Thymus (tissue), 11 donors: ENCODE measurements around the gene SLAMF6. TPM values are rescaled to one million over a fixed set of nuclear protein-coding genes. Genes with fewer than 3 reads are reported as not detected.
"Not testable (repeated sequence)": the region's sequence is repeated elsewhere in the genome, so short reads cannot be mapped to it uniquely, and the experiment has no call there.

Source experiments
- DNase-seq, 9 donors: peaks; one replicate each; pipeline ENCODE4 v3.0.0-alpha.2; 2013; ENCODE audit warnings: low spot score in 9 of 9, low read depth in 6 of 9, missing footprints in 1 of 9
- H3K27ac ChIP-seq, 2 donors: one replicate each; pipeline ENCODE4 v1.5.1; 2013; ENCODE audit warnings: control low read depth in 1 of 2, low read depth in 1 of 2, low read length in 1 of 2, mild to moderate bottlenecking in 1 of 2, moderate library complexity in 1 of 2
- H3K27me3 ChIP-seq, 2 donors: one replicate each; pipeline ENCODE4 v1.5.1; 2013; ENCODE audit warnings: low read length in 1 of 2; ENCODE audit not compliant: control insufficient read depth in 2 of 2, insufficient read depth in 1 of 2
- H3K36me3 ChIP-seq, 2 donors: one replicate each; pipeline ENCODE4 v1.5.1; 2013; ENCODE audit warnings: low read length in 1 of 2, mild to moderate bottlenecking in 1 of 2, moderate library complexity in 1 of 2; ENCODE audit not compliant: control insufficient read depth in 2 of 2, insufficient read depth in 2 of 2
- H3K4me1 ChIP-seq, 2 donors: one replicate each; pipeline ENCODE4 v1.5.1; 2013; ENCODE audit warnings: low read length in 2 of 2; ENCODE audit not compliant: control insufficient read depth in 2 of 2, insufficient read depth in 2 of 2
- H3K4me3 ChIP-seq, 2 donors: one replicate each; pipeline ENCODE4 v1.5.1; 2013; ENCODE audit warnings: low read length in 2 of 2, control low read depth in 1 of 2, mild to moderate bottlenecking in 1 of 2
- H3K9me3 ChIP-seq, 2 donors: one replicate each; pipeline ENCODE4 v1.5.1; 2013; ENCODE audit warnings: low read length in 1 of 2, mild to moderate bottlenecking in 1 of 2; ENCODE audit not compliant: control insufficient read depth in 2 of 2, insufficient read depth in 1 of 2
- WGBS: extraction: QIAGEN DNeasy Blood & Tissue Kit; methylation state at CpG from one replicate; pipeline ENCODE4 v1.1.7; 2013; 5-methylcytosine and 5-hydroxymethylcytosine counted together
- polyA plus RNA-seq: library from polyadenylated mRNA; stranded (reverse); fragments of 200-250 nt; gene quantifications from one replicate; pipeline ENCODE4 v1.2.3, GENCODE V29; 2013
- total RNA-seq: library from RNA; stranded (reverse); fragments of 120-200 nt; gene quantifications from one replicate; pipeline ENCODE4 v1.2.4, GENCODE V29; 2013
- donor health status: healthy.

The SLAMF6 gene
- total and polyA plus RNA-seq, 2 donors: 11.5 to 12.6 TPM

DNA sequence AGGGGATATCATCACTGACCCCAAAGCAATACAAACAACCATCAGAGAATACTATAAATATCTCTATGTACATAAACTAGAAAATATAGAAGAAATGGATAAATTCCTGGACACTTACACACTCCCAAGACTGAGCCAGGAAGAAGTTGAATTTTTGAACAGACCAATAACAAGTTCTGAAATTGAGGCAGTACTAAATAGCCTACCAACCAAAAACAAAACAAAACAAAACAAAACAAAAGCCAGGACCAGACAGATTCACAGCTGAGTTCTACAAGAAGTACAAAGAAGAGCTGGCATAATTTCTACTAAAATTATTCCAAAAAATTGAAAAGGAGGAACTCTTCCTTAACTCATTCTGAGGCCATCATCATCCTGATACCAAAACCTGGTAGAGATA, 37.8 kb upstream of the SLAMF6 start:
- peaks cover 15 to 26% of the 10 kb centered on the region in 2 donors for H3K4me1 ChIP-seq
- peaks cover 4 to 6% of the 10 kb centered on the region in 2 donors for H3K36me3 ChIP-seq
- no peak for DNase-seq
- no peak overlapping the region for H3K4me3 ChIP-seq
- H3K9me3 ChIP-seq: no peaks in the 10 kb centered on the region
- H3K27me3 ChIP-seq: no peaks in the 10 kb centered on the region
- H3K27ac ChIP-seq: no peak overlapping the region

- peak in 1 of 9 donors; percentile 56 for DNase-seq
- Histone ChIP-seq H3K4me1 (peaks cover 15 to 20% of the 10 kb centered on the region in 2 donors), H3K4me3 (no peak overlapping the region), H3K9me3 (no peaks in the 10 kb centered on the region), H3K27me3 (no peaks in the 10 kb centered on the region), H3K36me3 (peaks cover 4 to 6% of the 10 kb centered on the region in 2 donors), H3K27ac (peak overlapping the region; percentile 3 to 19)
- 83% methylated on average over 4 of the region's 4 CpGs for WGBS
Measured at GRCh38 chr1:160560045-160560705, 37.1 kb upstream of the SLAMF6 start.

DNA sequence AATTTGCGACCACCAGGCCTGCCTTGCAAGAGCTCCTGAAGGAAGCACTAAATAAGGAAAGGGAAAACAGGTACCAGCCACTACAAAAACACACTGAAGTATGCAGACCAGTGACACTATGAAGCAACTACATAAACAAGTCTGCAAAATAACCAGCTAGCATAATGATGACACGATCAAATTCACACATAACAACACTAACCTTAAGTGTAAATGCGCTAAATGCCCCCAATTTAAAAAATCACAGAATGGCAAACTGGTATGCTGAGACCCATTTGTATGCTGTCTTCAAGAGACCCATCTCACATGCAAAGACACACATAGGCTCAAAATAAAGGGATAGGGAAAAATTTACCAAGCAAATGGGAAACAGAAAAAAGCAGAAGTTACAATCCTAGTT, 36.4 kb upstream of the SLAMF6 start:
- not testable (repeated sequence) for H3K4me3 ChIP-seq, H3K9me3 ChIP-seq, DNase-seq, H3K27ac ChIP-seq, H3K27me3 ChIP-seq, H3K36me3 ChIP-seq
- H3K4me1 ChIP-seq: peaks cover 15 to 20% of the 10 kb centered on the region in 2 donors
- 96% methylated on average over 3 of the region's 3 CpGs for WGBS

DNA sequence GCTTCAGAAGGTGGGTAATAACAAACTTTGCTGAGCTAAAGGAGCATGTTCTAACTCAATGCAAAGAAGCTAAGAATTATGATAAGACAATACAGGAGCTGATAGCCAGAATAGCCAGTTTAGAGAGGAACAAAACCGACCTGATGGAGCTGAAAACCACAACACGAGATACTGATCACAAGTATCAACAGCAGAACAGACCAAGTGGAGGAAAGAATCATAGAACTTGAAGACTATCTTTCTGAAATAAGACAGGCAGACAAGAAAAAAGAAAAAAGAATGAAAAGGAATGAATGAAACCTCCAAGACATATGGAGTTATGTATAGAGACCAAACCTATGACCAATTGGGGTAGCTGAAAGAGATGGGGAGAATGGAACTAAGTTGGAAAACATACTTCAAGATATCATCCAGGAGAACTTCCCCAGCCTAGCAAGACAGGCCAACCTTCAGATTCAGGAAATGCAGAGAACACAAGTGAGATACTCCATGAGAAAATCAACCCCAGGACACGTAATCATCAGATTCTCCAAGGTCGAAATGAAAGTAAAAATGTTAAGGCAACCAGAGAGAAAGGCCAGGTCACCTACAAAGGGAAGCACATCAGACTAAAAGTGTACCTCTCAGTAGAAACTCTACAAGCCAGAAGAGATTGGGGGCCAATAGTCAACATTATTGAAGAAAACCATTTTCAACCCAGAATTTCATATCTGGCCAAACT, 35.8 kb upstream of the SLAMF6 start:
- H3K36me3 ChIP-seq: peaks cover 2 to 5% of the 10 kb centered on the region in 2 donors
- no peak overlapping the region for H3K4me3 ChIP-seq
- peak overlapping the region in 1 of 2 donors; percentile 52 for H3K27ac ChIP-seq
- no peaks in the 10 kb centered on the region for H3K9me3 ChIP-seq
- H3K27me3 ChIP-seq: no peaks in the 10 kb centered on the region
- peaks cover 15 to 20% of the 10 kb centered on the region in 2 donors for H3K4me1 ChIP-seq
- no peak for DNase-seq
- WGBS: 75% methylated on average over 4 of the region's 4 CpGs

- H3K27ac ChIP-seq: no peak overlapping the region
- WGBS: 91% methylated on average over 4 of the region's 4 CpGs
- H3K4me3 ChIP-seq: no peak overlapping the region
- H3K9me3 ChIP-seq: peaks cover 0 to 1% of the 10 kb centered on the region in 2 donors
- no peaks in the 10 kb centered on the region for H3K27me3 ChIP-seq
- DNase-seq: no peak
- peaks cover 22 to 32% of the 10 kb centered on the region in 2 donors for H3K4me1 ChIP-seq
- peaks cover 19 to 39% of the 10 kb centered on the region in 2 donors for H3K36me3 ChIP-seq
Measured at GRCh38 chr1:160553778-160554177, 30.7 kb upstream of the SLAMF6 start.

GRCh38 chr1:160552425-160552824, 29.4 kb upstream of the SLAMF6 start:
- DNase-seq: no peak
- H3K4me1 ChIP-seq: peaks cover 11 to 32% of the 10 kb centered on the region in 2 donors
- peaks cover 19 to 47% of the 10 kb centered on the region in 2 donors for H3K36me3 ChIP-seq
- peaks cover 0 to 1% of the 10 kb centered on the region in 2 donors for H3K9me3 ChIP-seq
- no peak overlapping the region for H3K4me3 ChIP-seq
- H3K27ac ChIP-seq: no peak overlapping the region
- H3K27me3 ChIP-seq: no peaks in the 10 kb centered on the region
- WGBS: 96% methylated on average over 2 of the region's 2 CpGs

GRCh38 chr1:160550572-160551034, 27.5 kb upstream of the SLAMF6 start:
- Histone ChIP-seq H3K27ac (no peak overlapping the region), H3K4me1 (peaks cover 11 to 44% of the 10 kb centered on the region in 2 donors), H3K36me3 (peaks cover 23 to 56% of the 10 kb centered on the region in 2 donors), H3K27me3 (no peaks in the 10 kb centered on the region), H3K9me3 (peaks cover 0 to 1% of the 10 kb centered on the region in 2 donors), H3K4me3 (no peak overlapping the region)
- DNase-seq: peak in 1 of 9 donors; percentile 58
- WGBS: 86% methylated on average over 6 of the region's 6 CpGs

DNA sequence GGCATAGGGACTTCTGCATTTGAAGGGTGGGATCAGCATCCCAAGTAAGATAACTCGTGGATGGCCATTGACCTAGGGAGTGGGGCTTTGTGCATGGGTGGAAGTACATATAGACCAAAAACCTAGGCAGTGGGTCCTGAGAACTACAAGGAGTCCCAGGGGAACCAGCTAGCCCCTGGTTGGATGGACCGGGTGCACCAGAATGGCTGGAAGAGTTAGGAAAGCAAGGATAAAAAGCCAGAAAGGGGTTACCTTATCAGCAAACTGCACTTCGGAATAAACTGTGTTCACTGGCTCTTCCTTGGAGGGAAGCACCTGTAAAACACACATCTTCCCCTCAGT, 26.6 kb upstream of the SLAMF6 start:
- peaks cover 0 to 1% of the 10 kb centered on the region in 2 donors for H3K9me3 ChIP-seq
- peaks cover 23 to 56% of the 10 kb centered on the region in 2 donors for H3K36me3 ChIP-seq
- 97% methylated on average over 3 of the region's 3 CpGs for WGBS
- peaks cover 11 to 49% of the 10 kb centered on the region in 2 donors for H3K4me1 ChIP-seq
- no peaks in the 10 kb centered on the region for H3K27me3 ChIP-seq
- no peak for DNase-seq
- H3K27ac ChIP-seq: peak overlapping the region; percentile 8 to 61
- no peak overlapping the region for H3K4me3 ChIP-seq

DNA sequence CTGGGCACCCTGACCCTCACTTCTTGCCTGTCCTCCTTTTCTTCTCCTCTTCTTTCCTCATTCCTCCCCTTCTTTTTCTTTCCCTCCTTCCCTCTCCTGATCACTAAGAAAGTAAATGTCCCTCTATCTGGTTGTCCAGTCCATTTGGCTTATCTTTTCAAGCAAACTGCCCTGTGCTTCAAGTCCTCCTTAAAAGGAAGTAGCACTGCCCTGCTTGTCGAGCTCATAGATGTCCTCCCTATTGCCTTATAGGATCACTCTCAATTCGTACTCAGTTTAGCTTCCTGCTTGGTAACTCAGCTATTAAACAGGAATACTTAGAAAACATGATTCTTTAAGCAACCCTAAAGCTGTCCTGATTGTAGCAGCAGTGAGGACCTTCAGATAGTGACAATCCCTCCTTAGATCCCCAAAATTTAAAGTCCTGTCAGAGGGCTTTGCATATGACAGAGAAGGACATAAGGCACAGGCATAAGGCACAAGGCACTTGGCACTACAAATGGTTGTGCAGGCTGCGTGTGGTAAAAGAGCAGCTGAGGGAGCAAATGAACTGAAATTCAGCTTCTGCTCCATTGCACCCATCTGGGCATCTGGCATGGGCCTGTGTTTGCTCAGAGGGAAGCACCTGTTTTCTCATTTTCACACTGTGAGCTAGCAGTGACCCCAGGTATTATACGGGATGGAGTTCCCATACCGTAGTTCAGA, 26.1 kb upstream of the SLAMF6 start:
- Histone ChIP-seq H3K36me3 (peaks cover 23 to 56% of the 10 kb centered on the region in 2 donors), H3K4me1 (peaks cover 11 to 54% of the 10 kb centered on the region in 2 donors), H3K27ac (peak overlapping the region; percentile 8 to 61), H3K27me3 (no peaks in the 10 kb centered on the region), H3K4me3 (no peak overlapping the region), H3K9me3 (peaks cover 0 to 1% of the 10 kb centered on the region in 2 donors)
- 87% methylated on average over 5 of the region's 5 CpGs for WGBS
- no peak for DNase-seq
